ENCODE measurements around the gene TJP2. TPM values are rescaled to one million over a fixed set of nuclear protein-coding genes. Genes with fewer than 3 reads are reported as not detected.

TJP2 gene
- total RNA-seq, 1 donor from 2014 or later, result 254 TPM

GRCh38 chr9:69307446-69308205, 133.5 kb downstream of the TJP2 start:
- TF ChIP-seq, protein P1, sequence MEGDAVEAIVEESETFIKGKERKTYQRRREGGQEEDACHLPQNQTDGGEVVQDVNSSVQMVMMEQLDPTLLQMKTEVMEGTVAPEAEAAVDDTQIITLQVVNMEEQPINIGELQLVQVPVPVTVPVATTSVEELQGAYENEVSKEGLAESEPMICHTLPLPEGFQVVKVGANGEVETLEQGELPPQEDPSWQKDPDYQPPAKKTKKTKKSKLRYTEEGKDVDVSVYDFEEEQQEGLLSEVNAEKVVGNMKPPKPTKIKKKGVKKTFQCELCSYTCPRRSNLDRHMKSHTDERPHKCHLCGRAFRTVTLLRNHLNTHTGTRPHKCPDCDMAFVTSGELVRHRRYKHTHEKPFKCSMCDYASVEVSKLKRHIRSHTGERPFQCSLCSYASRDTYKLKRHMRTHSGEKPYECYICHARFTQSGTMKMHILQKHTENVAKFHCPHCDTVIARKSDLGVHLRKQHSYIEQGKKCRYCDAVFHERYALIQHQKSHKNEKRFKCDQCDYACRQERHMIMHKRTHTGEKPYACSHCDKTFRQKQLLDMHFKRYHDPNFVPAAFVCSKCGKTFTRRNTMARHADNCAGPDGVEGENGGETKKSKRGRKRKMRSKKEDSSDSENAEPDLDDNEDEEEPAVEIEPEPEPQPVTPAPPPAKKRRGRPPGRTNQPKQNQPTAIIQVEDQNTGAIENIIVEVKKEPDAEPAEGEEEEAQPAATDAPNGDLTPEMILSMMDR (IDR thresholded peaks at IDR 0.05; ENCODE audit: unreplicated experiment), result no peak
- no peak overlapping the region for H3K4me3 Mint-ChIP-seq (ENCODE audit: low read depth)
- peaks cover 2% of the 10 kb centered on the region for H3K36me3 Mint-ChIP-seq (ENCODE audit: insufficient read depth)
- H3K9me3 Mint-ChIP-seq (ENCODE audit: low read depth), result peaks cover 6% of the 10 kb centered on the region
- no peak for DNase-seq (ENCODE audit: low spot score, unreplicated experiment)
- no peaks in the 10 kb centered on the region for H3K27me3 Mint-ChIP-seq
- H3K27ac Mint-ChIP-seq, result no peak overlapping the region
- no peaks in the 10 kb centered on the region for H3K4me1 Mint-ChIP-seq (ENCODE audit: low read depth)

- peaks cover 7% of the 10 kb centered on the region for H3K9me3 Mint-ChIP-seq (ENCODE audit: low read depth)
- H3K27me3 Mint-ChIP-seq, result no peaks in the 10 kb centered on the region
- peaks cover 2% of the 10 kb centered on the region for H3K36me3 Mint-ChIP-seq (ENCODE audit: insufficient read depth)
- DNase-seq (ENCODE audit: low spot score, unreplicated experiment), result no peak
- H3K4me1 Mint-ChIP-seq (ENCODE audit: low read depth), result no peaks in the 10 kb centered on the region
- TF ChIP-seq, protein P1 (IDR thresholded peaks at IDR 0.05; ENCODE audit: unreplicated experiment), result no peak
- H3K27ac Mint-ChIP-seq, result no peak overlapping the region
- H3K4me3 Mint-ChIP-seq (ENCODE audit: low read depth), result no peak overlapping the region
Measured at GRCh38 chr9:69308206-69308931, 134.3 kb downstream of the TJP2 start.

DNA sequence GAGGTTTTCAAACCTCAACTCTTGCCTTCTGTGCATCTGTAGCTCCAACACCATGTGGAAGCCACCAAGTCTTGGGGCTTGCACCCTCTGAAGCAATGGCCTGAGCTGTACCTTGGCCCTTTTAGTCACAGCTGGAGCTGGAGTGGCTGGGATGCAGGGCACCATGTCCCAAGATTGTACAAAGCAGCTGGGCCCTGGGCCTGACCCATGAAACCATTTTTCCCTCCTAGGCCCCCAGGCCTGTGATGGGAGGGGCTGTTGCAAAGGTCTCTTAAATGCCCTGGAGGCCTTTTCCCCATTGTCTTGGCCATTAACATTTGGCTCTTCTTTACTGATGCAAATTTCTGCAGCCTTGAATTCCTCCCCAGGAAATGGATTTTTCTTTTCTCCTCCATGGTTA, 139.1 kb downstream of the TJP2 start:
- peaks cover 6% of the 10 kb centered on the region for H3K27me3 Mint-ChIP-seq
- no peak for DNase-seq (ENCODE audit: low spot score, unreplicated experiment)
- no peaks in the 10 kb centered on the region for H3K4me1 Mint-ChIP-seq (ENCODE audit: low read depth)
- no peak overlapping the region for H3K27ac Mint-ChIP-seq
- TF ChIP-seq, protein P1 (IDR thresholded peaks at IDR 0.05; ENCODE audit: unreplicated experiment), result no peak
- no peak overlapping the region for H3K4me3 Mint-ChIP-seq (ENCODE audit: low read depth)
- peaks cover 6% of the 10 kb centered on the region for H3K36me3 Mint-ChIP-seq (ENCODE audit: insufficient read depth)
- peaks cover 15% of the 10 kb centered on the region for H3K9me3 Mint-ChIP-seq (ENCODE audit: low read depth)

- no peak overlapping the region for H3K27ac Mint-ChIP-seq
- TF ChIP-seq, protein P1 (IDR thresholded peaks at IDR 0.05; ENCODE audit: unreplicated experiment), result no peak
- H3K4me1 Mint-ChIP-seq (ENCODE audit: low read depth), result no peaks in the 10 kb centered on the region
- no peak overlapping the region for H3K4me3 Mint-ChIP-seq (ENCODE audit: low read depth)
- H3K9me3 Mint-ChIP-seq (ENCODE audit: low read depth), result peaks cover 15% of the 10 kb centered on the region
- peaks cover 14% of the 10 kb centered on the region for H3K27me3 Mint-ChIP-seq
- DNase-seq (ENCODE audit: low spot score, unreplicated experiment), result no peak
- peaks cover 6% of the 10 kb centered on the region for H3K36me3 Mint-ChIP-seq (ENCODE audit: insufficient read depth)
Measured at GRCh38 chr9:69314547-69314946, 140.5 kb downstream of the TJP2 start.

- TF ChIP-seq, protein P1 (IDR thresholded peaks at IDR 0.05; ENCODE audit: unreplicated experiment), result no peak
- peaks cover 13% of the 10 kb centered on the region for H3K9me3 Mint-ChIP-seq (ENCODE audit: low read depth)
- H3K27ac Mint-ChIP-seq, result no peak overlapping the region
- peaks cover 24% of the 10 kb centered on the region for H3K27me3 Mint-ChIP-seq
- H3K4me1 Mint-ChIP-seq (ENCODE audit: low read depth), result no peaks in the 10 kb centered on the region
- H3K4me3 Mint-ChIP-seq (ENCODE audit: low read depth), result no peak overlapping the region
- H3K36me3 Mint-ChIP-seq (ENCODE audit: insufficient read depth), result peaks cover 4% of the 10 kb centered on the region
- no peak for DNase-seq (ENCODE audit: low spot score, unreplicated experiment)
Measured at GRCh38 chr9:69317081-69317480, 143.0 kb downstream of the TJP2 start.

Measured in progenitor cell of endocrine pancreas (in vitro differentiated cells).